ENCODE measurements around the gene ZC3H4.
"Not testable (repeated sequence)": the region's sequence is repeated elsewhere in the genome, so short reads cannot be mapped to it uniquely, and the experiment has no call there.

The ZC3H4 gene

DNA sequence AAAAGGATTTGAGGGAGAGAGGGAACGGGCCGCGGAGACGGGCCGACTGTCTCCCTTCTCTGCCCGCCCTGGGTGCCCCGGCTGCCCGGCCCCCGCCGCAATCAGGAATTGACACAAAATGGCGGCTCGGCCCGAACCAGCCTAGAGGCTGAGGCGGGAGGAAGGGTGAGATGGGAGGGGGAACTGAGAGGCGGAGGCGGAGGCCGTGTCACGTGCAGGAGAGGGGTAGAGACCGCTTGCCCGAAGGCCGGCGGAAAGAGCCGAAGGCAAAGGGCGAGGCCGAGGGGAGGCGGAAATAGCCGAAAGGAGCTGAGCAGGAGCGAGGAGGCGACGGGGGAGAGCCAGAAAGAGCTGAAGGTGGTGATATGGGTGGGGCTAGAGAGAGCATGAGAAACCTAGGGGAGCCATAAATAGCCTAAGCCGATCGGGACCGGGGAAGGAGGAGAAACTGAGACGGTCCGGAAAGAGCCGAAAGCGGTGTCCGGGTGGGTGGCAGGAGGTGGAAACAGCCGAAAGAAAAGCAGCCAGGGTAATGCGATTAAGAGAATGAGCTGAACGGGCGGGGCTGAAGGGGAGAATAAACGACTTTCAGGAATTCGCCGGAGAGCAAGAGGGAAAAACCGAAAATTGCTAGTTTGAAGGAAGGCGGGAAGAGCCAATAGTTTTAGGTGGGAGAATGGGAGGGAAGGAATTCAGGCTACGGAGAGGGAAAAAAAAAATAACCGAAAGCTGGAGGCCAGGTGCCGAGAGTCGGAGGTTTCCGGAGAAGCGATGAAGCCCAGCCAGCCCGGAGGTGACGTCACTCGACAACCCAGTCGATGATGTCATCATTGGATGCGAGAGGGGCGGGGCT is at the start of gene ZC3H4:
Gene ZC3H4, minus strand, starts transcription at position 780 of the 853 bp plus-strand sequence. CDS start 1,192 bp downstream, outside the sequence.
- FAIRE-seq: peak; percentile 86

DNA sequence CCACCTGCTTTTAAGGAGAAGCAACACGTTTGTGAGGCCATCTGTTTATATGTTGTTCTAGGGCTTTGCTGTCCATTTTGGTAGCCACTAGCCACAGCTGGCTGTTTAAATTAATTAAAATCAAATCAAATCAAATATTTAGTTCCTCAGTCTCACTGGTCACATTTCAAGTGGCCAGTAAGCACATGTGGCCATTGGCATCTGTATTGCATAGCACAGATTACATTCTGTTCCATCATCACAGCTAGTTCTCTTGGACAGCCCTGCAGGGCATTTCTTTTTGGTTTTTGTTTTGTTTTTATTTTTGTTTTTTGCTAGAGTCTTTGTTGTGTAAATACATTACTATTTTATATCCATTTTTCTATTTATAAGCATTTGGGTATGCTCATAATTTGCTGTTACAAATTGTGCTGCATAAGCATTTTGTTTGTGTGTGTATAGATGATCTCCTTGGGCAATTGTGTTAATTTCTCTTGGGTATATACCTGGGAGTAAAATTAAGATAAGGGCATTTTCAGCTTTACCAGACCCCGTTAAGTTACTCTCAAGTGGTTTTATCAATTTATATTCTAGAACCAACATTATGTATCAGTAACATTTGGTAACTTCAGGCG is 48.4 kb upstream of the ZC3H4 start:
- FAIRE-seq: no peak

DNA sequence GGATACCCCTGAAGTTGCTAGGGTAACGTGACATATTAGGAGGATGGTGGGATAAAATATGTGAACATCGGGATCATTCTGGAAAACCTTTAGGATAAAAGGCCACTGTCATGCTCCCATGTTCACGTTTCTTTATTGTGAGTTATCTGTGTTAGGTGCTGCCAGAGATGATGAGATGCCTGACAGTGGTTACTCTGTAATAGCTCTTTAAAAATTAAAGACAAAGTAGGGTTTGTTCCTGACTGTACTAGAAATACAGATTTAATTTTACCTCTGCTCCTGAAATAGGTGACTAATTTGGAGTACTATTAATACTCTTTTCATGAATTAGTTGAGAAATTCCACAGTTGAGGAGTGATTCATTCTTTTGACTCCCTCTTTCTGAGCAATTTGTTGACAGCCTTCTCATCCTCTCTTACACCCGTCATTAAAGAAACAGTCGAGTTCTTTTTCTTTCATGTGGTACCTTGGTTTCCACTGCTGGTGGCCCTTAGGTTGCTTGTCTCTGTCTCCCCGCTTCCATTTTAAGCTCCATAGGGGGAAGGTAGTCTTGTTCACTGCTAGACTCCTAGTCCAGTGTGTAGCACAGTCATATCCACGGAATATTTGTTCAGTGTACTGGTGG is 45.4 kb upstream of the ZC3H4 start:
- FAIRE-seq: no peak

DNA sequence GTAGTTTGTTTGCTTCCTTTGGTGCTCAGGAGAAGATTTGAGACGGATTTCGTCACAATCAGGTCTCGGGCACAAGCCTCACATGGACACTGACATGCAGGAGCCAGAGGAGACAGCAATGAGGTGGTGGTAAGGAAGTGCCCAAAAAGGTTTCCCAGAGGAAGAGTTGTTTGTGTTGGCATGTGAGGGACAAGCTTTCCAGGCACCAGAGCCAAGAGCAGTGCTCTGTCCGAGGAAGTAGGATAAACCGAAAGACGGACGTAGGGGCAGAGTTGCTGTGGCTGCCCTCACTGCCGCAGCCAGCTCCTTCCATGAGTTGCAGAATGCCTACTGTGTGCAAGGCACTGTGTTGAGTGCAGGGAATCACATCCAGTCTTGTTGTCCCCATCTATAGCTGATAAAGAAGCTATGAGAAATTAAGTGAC is 44.8 kb upstream of the ZC3H4 start:
- FAIRE-seq: no peak

DNA sequence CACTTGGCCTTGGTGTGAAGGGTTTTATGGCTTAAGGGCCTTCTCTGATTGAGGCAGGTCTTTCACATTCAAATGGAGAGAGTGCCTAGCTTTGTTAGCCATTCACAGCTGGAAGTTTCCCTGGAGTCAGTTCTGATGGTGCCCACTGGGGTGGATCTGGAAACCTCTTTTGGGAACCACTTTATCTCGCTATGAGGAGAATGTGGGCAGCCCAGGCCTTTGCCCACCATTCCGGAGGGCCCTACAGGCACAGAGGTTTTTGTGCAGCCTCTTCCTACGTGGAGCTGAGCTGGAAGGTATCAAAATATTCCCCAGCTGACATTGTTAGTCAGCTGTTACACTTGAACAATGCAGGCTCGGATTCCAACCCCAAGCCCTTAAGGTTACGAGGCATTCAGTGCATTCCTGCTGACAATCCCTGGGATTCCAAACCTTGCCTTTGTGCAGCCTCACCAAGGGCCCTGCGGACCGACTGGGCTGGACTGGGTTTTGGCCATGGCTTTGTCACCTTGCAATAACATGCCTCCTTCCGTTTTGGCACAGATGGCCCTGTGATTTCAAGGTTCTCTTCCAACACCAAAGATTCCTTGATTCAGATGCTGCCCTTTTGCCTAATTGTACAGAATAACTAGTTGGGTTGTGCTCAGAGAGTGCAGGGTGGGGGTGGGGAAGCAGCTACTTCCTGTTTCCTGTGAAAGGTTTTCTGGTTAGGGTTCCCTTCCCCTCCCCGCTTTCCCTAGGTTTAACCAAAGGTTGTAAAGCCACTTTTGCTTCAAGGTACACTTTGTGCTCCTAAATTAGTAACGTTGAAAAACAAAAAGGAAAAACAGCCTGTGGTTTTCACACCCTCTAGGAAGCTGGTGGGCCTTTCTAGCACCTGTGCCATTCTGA is 44.1 kb upstream of the ZC3H4 start:
- FAIRE-seq: no peak

DNA sequence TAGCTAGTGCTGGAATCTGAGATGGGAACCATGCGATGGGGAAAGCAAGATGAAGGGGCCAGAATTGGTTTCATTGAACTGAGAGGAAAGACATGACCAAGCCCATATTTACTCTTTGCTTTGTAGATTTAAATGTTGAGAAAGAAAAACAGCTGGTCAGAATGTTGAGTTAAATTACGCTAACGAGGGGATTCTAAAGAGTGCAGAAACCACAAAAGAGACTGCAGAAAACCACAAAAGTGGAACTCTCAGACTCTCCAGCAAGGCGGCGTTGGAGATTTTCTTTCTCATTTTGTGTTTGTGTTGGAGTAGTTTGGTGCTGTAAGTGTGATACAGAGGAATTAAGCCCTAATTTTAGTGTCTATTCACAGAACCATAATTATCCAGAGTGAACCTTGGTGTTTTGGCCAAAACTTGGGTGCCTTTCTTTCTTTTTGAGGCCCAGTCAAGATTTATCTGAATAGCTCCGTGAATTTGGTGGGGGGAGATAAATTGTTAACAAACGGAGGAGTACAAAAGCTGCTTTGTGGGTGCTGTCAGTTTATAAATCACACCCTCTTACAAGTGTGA is 43.4 kb upstream of the ZC3H4 start:
- no peak for FAIRE-seq

DNA sequence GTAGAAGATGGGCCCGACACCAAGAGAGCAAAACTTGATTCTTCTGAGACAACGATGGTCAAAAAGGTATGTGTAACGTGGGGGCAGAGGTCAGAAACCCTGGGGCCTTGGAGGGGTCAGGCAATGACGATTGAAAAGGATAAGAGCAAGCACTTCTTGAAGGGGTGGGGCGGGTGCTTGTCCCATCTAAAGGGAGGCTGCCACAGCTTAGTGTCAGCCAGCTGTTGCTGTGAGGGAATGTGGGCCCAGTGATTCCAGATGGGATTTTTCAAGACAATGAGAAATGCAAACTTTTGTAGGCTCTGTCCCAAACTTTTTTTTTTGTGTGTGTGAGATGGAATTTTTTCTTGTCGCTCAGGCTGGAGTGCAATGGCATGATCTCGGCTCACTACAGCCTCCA is 41.6 kb upstream of the ZC3H4 start:
- no peak for FAIRE-seq

DNA sequence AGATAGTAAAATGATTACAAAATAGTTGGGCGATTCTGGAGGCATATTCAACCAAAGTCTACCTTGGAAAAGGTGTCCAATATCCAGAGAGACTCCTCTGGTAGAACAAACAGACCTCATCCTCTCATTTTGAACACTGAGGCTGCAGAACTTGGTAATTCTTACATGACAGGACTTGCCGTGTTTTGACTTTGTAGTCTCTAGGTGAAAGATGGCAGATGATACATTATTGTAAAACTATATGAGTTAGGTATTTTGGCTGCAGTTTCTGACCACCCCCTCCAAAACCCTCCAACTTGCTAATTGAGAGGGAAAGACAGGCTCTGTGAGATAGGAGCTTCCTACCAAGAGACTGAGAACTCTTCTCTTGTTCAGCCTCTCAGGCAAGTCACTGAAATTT is 39.7 kb upstream of the ZC3H4 start:
- FAIRE-seq: no peak

DNA sequence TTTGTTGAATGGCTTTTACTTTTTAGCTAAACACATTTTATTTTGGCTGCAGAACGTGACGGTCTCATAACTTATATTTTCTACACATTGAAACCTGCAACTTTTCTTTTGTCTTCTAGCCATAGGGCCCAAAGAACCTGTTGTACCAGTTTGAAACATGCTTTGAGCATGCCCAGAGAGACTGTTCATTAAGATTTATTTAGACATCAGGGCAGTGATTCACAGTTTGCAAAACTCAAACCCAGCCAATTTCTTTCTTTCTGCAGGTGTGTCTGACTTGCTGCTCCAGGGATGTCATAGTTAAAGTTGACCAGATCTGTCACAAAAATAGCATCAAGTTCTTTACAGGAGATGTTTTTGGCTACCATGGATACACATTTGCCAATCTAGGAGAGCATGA is 39.1 kb upstream of the ZC3H4 start:
- no peak for FAIRE-seq

DNA sequence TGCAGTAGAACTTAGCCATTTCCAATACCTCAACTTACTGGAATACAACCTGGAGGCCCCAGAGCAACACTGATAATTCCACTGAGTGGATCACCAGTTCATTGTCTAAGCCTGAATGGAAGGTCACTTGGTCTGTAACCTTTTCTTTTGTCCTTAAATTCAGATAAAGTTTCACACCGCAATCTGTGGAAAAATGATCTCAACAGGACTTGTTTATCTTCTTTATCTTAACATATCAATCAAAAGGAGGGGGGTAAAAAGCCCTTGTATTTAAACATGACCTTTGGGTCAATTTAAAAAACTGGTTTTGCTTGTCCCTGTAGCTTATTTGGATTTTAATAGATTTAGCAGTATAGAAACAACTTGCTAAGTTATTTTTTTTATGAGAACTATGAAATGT is 38.6 kb upstream of the ZC3H4 start:
- no peak for FAIRE-seq

DNA sequence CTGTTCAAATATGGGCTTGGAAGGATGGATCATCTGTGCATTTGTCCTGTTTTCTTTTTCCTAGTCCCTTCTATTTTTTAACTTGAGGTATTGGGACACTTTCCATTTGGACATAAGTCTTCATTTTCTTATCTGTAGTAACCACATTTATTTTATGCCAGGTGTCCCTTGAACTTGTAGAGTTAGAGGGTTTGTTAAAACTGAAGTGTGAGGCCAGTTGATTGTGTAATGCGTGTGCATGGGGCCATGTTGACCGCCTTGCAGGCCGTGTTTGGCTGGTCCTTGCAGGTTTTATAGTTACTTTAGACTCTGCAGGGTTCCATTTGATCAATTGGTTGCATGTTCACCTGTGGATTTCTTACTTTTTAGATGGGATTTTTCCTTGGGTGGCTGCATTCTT is 38.1 kb upstream of the ZC3H4 start:
- FAIRE-seq: no peak

DNA sequence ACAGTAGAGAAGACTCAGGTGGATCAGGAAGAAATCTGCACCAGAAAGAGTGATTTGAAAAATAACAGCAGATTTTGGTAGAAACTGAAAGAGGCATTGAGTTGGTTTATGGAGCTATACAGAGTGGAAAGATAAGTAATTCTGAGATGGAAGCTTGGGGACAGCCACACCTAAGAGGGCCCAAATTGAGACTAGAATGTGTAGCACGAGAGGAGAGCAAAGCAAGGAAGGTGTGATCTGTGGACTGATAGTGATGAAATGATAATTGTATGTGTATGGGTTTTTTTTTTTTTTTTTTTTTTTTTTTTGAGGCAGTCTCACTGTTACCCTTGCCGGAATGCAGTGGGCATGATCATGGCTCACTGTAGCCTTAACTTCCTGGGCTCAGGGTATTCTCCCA is 33.3 kb upstream of the ZC3H4 start:
- no peak for FAIRE-seq

DNA sequence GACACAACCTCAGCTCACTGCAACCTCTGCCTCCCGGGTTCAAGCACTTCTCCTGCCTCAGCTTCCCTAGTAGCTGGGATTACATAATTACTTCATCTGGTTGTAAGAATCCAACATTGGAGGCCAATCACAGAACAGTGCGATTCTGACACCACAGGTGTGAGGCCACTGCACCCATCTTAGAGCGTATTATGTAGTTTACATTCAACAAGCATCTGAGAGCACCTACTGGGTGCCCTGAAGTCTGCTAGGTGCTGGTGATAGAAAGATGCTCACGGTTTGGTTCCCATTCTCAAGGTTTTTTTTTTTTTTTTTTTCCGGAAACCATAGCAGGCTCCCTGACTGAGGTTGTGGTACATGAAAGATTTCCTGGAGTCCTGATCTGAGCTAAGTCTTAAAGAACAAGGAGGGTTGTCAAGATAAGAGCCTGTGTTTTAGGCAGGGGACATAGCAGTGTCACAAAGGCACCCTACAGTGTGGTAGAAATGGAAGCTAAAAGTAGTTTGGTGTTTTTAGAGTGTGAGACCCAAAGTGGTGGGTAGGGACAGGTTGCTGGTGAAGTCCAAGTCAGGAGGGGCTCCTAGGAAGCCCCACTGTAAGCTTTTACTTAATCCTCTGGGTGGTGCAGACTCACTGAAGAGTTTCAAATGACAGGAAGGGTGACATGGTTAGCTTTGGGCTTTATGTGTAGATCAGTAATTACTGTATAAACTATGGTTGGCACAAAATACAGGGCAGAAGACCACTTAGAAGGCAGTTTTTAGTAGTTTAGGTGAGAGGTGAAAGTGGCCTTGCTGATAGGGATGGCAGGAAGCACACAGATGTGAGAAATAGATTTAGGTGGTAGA is 32.3 kb upstream of the ZC3H4 start:
- no peak for FAIRE-seq

DNA sequence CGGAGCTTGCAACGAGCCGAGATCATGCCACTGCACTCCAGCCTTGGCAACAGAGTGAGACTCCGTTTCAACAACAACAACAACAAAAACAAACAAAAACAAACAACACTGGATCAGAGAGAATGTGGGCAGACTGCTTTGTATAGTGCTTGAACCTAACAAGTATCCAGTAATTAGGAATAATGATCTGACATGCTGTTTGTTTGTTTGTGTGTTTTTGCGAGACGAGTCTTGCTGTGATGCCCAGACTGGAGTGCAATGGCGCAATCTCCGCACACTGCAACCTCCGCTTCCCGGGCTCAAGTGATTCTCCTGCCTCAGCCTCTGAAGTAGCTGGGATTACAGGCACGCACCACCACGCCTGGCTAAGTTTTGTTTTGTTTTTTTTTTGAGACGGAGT is 31.1 kb upstream of the ZC3H4 start:
- no peak for FAIRE-seq

DNA sequence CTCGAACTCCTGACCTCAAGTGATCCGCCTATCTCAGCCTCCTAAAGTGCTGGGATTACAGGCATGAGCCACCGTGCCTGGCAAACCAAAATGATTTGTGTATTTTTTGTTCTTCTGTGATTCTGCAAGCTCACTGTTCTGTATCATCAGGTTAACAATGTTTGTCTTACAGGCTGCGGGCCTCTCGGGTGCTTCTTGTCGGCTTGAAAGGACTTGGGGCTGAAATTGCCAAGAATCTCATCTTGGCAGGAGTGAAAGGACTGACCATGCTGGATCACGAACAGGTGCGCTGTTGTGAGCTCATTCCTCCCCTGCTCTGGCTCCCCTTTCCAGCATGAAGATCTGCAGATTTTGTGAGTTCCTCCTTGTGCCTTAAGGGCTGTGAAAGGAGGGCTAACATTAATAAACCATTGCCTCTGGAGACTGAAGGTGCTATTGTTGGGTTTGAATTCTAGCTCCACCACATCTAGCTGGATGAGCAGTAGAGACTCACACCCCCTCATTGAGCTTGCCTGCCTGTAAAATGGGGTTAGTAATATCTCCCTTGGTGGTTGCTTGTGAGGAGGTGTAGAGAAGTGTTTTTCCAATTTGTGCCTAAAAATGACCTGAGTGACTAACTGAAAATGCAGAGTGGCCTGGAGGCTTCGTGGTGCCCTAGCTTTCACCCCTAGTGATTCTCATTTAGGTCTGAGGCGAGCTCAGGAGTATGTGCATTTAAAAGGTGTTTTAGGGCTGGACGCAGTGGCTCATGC is 29.9 kb upstream of the ZC3H4 start:
- no peak for FAIRE-seq

DNA sequence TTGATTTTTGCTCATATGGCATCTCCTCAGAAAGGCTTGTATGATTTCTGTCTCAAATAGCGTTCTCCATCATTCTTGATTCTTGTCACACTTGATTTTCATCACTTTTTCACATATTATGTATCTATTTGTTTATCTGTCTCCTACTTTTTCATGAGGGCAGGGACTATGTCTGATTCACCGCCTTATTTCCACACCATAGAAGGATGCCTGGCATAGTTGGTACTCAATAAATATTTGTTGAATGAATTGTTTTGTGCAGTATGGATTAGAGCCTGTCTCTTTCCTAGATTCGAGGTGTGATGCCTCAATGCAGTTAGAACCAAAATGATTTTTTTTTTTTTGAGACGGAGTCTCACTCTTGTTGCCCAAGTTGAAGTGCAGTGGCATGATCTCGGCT is 29.2 kb upstream of the ZC3H4 start:
- no peak for FAIRE-seq

DNA sequence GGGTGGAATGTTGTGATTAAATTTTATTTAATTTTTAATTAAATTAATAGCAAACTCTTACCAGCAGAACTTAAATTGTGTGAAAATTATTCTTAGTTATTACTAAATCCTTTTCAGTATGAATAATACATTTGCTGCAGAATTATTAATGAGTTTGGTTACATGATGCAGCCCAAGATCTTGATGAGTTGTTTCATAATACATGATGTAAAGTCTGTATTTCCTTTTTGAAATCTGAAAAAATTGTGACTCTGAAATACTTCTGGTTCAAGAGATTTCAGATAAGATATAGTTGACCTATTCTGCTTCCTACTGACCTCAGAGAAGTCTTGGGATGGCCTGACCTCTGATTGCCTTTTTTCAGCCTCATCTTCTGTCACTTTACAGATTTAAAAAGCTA is 28.1 kb upstream of the ZC3H4 start:
- peak; percentile 58 for FAIRE-seq

DNA sequence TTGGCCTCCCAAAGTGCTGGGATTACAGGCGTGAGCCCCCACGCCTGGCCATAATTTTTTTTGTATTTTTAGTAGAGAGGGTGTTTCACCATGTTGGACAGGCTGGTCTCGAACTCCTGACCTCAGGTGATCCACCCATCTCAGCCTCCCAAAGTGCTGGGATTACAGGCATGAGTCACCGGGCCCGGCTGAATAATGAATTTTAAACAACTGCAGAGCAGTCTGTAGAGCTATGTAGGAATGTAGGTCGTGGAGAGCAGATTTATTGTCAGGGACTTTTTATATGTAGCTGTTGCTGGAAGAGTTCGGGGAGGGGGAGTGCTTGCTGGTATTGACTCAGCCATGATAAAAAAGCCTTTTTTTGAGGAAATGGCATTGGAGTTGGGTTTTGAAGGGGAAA is 27.7 kb upstream of the ZC3H4 start:
- not testable (repeated sequence) for FAIRE-seq

DNA sequence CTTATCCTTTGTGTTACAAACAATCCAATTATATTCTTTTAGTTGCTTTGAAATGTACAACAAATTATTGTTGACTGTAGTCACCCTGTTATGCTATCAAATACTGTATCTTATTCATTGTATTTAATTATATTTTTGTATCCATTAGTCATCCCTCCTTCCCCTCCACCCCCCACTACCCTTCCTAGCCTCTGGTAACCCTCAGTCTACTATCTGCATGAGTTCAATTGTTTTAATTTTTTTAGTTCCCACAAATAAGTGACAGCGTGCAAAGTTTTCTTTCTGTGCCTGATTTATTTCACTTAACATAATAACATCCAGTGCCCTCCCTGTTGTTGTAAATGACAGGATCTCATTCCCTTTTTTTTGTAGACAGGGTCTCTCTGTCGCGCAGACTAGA is 21.6 kb upstream of the ZC3H4 start:
- no peak for FAIRE-seq

DNA sequence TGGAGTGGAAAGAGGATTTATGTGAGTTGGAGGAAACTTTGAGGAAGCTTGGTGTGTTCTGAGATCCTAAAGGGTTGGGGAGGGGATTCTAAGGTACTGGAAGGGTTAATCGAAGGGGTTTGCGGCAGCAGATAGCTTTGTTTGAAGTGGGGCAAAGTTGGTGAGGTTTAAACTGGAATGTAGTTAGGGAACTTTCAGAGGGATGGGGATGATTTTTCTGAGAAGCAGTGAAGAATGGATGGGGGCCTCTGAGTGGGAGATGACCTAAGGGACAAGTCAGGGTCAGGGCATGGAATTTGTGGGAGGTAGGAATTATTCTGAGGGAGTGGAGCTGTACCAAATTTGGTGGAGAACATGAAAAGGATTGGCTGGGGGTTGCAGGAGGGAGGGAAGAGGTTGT is 21.0 kb upstream of the ZC3H4 start:
- FAIRE-seq: no peak

DNA sequence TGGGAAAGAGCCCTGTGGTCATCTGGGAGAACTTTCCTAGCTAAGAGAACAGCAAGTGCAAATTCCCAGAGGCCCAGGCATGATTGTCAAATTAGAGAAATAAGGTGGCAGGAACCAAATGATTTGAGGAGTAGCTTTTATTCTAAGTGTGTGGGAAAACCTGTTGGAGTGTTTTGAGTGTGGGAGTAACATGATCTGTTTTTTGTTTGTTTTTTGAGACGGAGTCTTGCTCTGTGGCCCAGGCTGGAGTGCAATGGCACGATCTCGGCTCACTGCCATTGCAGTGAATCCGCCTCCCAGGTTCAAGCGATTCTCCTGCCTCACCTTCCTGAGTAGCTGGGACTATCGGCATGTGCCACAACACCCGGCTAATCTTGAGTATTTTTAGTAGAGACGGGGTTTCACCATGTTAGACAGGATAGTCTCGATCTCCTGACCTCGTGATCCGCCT is 19.5 kb upstream of the ZC3H4 start:
- FAIRE-seq: no peak
